ENCODE data around the gene DYSF.

- TF ChIP-seq CTCF (IDR thresholded peaks at IDR 0.05; ENCODE audit: low read depth, low read length) (no peak), EZH2phosphoT487 (IDR thresholded peaks at IDR 0.05; ENCODE audit: low read depth) (no peak)
Observed at GRCh38 chr2:71564790-71565189, 111.4 kb downstream of the DYSF start.
